C4-2B (cell line): ENCODE results near the gene CLDN1.

Experiments
- CTCF ChIP-seq: fragments of 450-650 bp; conservative IDR thresholded peaks from 2 replicates; pipeline ENCODE4 v1.5.1; 2017; ENCODE audit warnings: mild to moderate bottlenecking
- ZFX ChIP-seq: fragments of 450-650 bp; IDR thresholded peaks from 2 replicates; pipeline ENCODE4 v1.6.1; 2017

DNA sequence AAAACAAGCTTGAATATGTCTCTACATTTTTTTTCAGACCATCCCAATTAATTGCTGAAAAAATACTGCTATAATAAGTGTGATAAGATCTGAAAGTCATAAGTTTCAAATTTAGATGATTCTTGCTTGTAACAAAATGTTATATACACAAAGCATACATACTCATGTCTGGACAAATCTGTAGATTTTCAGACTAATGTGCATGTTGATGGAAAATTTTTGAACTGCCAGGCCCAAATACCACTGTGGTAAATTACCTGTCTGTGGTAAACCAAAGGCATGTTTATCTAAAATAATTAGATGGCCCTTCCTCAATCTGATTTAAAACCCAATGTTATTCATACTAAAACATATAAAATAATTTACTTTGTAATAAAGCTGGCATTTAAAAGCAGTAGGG, 34.0 kb upstream of the CLDN1 start:
- no peak for TF ChIP-seq CTCF
- TF ChIP-seq ZFX = no peak
